ENCODE measurements around the gene CDH9.

The CDH9 gene

GRCh38 chr5:27009540-27009915 is 28.9 kb downstream of the CDH9 start:
- Histone ChIP-seq H3K79me2 (ENCODE audit: control insufficient read depth, low read length) (no peaks in the 10 kb centered on the region), H3K27me3 (ENCODE audit: control insufficient read depth, low read length) (no peaks in the 10 kb centered on the region), H3F3A (ENCODE audit: control insufficient read depth, insufficient read depth) (no peaks in the 10 kb centered on the region), H3K4me2 (ENCODE audit: low read length) (no peak overlapping the region), H3K4me3 (ENCODE audit: low read length) (no peak overlapping the region), H3K9me3 (ENCODE audit: control insufficient read depth, insufficient read depth, low read length) (no peaks in the 10 kb centered on the region), H3K27ac (ENCODE audit: low read depth, low read length) (no peak overlapping the region), H4K20me1 (ENCODE audit: control insufficient read depth, insufficient read depth, low read depth, low read length) (no peaks in the 10 kb centered on the region), H3K9me2 (replicated peaks; ENCODE audit: control insufficient read depth, low read length) (no peaks in the 10 kb centered on the region), H3K36me3 (ENCODE audit: control insufficient read depth, low read length) (no peaks in the 10 kb centered on the region), H3K4me1 (ENCODE audit: control insufficient read depth, low read length) (no peaks in the 10 kb centered on the region)
- no peak for TF ChIP-seq EZH2phosphoT487 (IDR thresholded peaks at IDR 0.05; ENCODE audit: borderline replicate concordance, low read length)
- TF ChIP-seq, protein P1, sequence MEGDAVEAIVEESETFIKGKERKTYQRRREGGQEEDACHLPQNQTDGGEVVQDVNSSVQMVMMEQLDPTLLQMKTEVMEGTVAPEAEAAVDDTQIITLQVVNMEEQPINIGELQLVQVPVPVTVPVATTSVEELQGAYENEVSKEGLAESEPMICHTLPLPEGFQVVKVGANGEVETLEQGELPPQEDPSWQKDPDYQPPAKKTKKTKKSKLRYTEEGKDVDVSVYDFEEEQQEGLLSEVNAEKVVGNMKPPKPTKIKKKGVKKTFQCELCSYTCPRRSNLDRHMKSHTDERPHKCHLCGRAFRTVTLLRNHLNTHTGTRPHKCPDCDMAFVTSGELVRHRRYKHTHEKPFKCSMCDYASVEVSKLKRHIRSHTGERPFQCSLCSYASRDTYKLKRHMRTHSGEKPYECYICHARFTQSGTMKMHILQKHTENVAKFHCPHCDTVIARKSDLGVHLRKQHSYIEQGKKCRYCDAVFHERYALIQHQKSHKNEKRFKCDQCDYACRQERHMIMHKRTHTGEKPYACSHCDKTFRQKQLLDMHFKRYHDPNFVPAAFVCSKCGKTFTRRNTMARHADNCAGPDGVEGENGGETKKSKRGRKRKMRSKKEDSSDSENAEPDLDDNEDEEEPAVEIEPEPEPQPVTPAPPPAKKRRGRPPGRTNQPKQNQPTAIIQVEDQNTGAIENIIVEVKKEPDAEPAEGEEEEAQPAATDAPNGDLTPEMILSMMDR (IDR thresholded peaks at IDR 0.05; ENCODE audit: low read depth, low read length, poor library complexity, severe bottlenecking) = no peak

GRCh38 chr5:27008604-27009539 is 29.5 kb downstream of the CDH9 start:
- H3K27me3 ChIP-seq (ENCODE audit: control insufficient read depth, low read length) = no peaks in the 10 kb centered on the region
- H3K36me3 ChIP-seq (ENCODE audit: control insufficient read depth, low read length) = no peaks in the 10 kb centered on the region
- no peak overlapping the region for H3K4me3 ChIP-seq (ENCODE audit: low read length)
- TF ChIP-seq EZH2phosphoT487 (IDR thresholded peaks at IDR 0.05; ENCODE audit: borderline replicate concordance, low read length) = no peak
- TF ChIP-seq, protein P1 (IDR thresholded peaks at IDR 0.05; ENCODE audit: low read depth, low read length, poor library complexity, severe bottlenecking) = no peak
- no peaks in the 10 kb centered on the region for H3F3A ChIP-seq (ENCODE audit: control insufficient read depth, insufficient read depth)
- H3K9me2 ChIP-seq (replicated peaks; ENCODE audit: control insufficient read depth, low read length) = no peaks in the 10 kb centered on the region
- H3K9me3 ChIP-seq (ENCODE audit: control insufficient read depth, insufficient read depth, low read length) = no peaks in the 10 kb centered on the region
- H3K79me2 ChIP-seq (ENCODE audit: control insufficient read depth, low read length) = no peaks in the 10 kb centered on the region
- no peaks in the 10 kb centered on the region for H3K4me1 ChIP-seq (ENCODE audit: control insufficient read depth, low read length)
- H4K20me1 ChIP-seq (ENCODE audit: control insufficient read depth, insufficient read depth, low read depth, low read length) = no peaks in the 10 kb centered on the region
- H3K27ac ChIP-seq (ENCODE audit: low read depth, low read length) = no peak overlapping the region
- no peak overlapping the region for H3K4me2 ChIP-seq (ENCODE audit: low read length)

DNA sequence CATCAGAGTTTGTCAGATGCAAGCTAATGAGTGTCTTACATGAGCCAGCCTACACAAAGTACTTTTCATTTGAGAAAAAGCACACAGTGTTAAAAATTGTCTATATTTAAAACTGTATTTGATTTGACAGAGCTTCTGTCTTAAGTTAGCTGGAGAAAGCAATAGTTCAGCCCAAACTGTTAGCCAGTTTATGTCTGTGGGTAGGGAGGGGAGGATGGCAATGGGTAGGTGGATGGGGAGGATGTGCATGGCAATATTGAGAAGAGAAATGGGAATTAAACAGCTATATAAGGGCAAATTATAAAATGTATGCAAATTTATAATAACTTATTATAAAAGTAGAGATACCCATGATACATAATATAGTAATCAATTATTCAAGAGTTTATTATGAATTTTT is 31.3 kb downstream of the CDH9 start:
- no peaks in the 10 kb centered on the region for H3K27me3 ChIP-seq (ENCODE audit: control insufficient read depth, low read length)
- no peaks in the 10 kb centered on the region for H3K9me2 ChIP-seq (replicated peaks; ENCODE audit: control insufficient read depth, low read length)
- no peaks in the 10 kb centered on the region for H3K79me2 ChIP-seq (ENCODE audit: control insufficient read depth, low read length)
- TF ChIP-seq, protein P1 (IDR thresholded peaks at IDR 0.05; ENCODE audit: low read depth, low read length, poor library complexity, severe bottlenecking) = no peak
- TF ChIP-seq EZH2phosphoT487 (IDR thresholded peaks at IDR 0.05; ENCODE audit: borderline replicate concordance, low read length) = no peak
- no peaks in the 10 kb centered on the region for H3K36me3 ChIP-seq (ENCODE audit: control insufficient read depth, low read length)
- H3K4me3 ChIP-seq (ENCODE audit: low read length) = no peak overlapping the region
- H3K27ac ChIP-seq (ENCODE audit: low read depth, low read length) = no peak overlapping the region
- no peaks in the 10 kb centered on the region for H3K4me1 ChIP-seq (ENCODE audit: control insufficient read depth, low read length)
- no peaks in the 10 kb centered on the region for H4K20me1 ChIP-seq (ENCODE audit: control insufficient read depth, insufficient read depth, low read depth, low read length)
- no peaks in the 10 kb centered on the region for H3K9me3 ChIP-seq (ENCODE audit: control insufficient read depth, insufficient read depth, low read length)
- H3K4me2 ChIP-seq (ENCODE audit: low read length) = no peak overlapping the region
- no peaks in the 10 kb centered on the region for H3F3A ChIP-seq (ENCODE audit: control insufficient read depth, insufficient read depth)

All from DOHH2 (cell line).